Measurements from ENCODE around the gene ANKRD63. TPM values are rescaled to one million over a fixed set of nuclear protein-coding genes. Genes with fewer than 3 reads are reported as not detected.

The ANKRD63 gene, protein sequence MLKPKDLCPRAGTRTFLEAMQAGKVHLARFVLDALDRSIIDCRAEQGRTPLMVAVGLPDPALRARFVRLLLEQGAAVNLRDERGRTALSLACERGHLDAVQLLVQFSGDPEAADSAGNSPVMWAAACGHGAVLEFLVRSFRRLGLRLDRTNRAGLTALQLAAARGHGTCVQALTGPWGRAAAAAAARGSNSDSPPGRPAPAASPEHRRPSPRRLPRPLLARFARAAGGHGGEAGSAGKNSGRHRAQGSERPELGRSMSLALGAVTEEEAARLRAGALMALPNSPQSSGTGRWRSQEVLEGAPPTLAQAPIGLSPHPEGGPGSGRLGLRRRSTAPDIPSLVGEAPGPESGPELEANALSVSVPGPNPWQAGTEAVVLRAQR
- total RNA-seq (2021; fragmentation: NEBNext Ultra II Directional; extraction: Animal tissue kit (Norgen Biotek cat#: 25700)) = not detected
- long read RNA-seq = 0 reads

DNA sequence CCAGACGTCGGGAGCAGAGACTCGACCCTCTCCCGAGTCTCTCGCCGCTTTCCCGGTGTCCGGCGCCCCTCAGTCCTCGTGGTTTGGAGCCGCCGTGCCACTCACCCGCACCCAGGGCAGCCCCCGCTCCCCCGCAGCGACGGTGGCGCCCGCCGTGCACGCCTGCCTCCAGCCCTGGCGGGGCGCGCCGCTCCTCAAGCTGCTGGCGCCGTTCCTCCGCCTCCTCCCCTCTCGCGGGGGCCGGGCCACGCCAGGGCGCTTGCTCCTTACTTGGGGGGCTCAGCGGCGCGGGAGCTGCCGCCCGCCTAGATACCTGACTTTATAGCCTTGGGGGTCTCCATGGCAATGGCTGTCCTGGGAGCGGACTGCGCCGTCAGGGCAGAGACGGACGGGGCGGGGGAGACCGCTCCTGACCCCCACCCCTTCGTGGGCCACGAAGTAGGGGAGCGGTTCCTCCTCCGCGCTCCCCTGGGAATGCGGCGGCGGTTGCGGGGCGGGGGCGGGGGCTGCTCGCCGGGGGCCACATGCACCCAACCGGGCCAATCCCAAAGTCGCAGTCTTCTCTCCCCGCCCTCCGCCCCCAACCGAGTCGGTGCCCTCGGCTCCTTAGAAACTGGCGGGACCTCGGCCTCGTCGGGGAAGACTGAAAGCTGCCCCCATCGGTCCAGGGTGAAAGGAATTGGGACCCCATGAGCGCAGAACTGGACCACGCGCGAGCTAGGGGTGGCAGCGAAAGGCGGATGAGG, at the start of gene ANKRD63:
Gene ANKRD63 (minus strand): TSS at position 196 of the 746 bp plus-strand sequence. CDS start 478 bp downstream, outside the sequence.
- Mint-ChIP-seq H3K36me3 (ENCODE audit: low read depth) (no peaks in the 10 kb centered on the region), H3K27ac (no peak within 1 kb of the TSS), H3K9me3 (no peaks in the 10 kb centered on the region), H3K27me3 (ENCODE audit: insufficient read depth) (peaks cover 44% of the 10 kb centered on the region), H3K4me3 (no peak within 1 kb of the TSS), H3K4me1 (ENCODE audit: low read depth) (peaks cover 13% of the 10 kb centered on the region)
- no peak for DNase-seq
- TF ChIP-seq, protein P1, sequence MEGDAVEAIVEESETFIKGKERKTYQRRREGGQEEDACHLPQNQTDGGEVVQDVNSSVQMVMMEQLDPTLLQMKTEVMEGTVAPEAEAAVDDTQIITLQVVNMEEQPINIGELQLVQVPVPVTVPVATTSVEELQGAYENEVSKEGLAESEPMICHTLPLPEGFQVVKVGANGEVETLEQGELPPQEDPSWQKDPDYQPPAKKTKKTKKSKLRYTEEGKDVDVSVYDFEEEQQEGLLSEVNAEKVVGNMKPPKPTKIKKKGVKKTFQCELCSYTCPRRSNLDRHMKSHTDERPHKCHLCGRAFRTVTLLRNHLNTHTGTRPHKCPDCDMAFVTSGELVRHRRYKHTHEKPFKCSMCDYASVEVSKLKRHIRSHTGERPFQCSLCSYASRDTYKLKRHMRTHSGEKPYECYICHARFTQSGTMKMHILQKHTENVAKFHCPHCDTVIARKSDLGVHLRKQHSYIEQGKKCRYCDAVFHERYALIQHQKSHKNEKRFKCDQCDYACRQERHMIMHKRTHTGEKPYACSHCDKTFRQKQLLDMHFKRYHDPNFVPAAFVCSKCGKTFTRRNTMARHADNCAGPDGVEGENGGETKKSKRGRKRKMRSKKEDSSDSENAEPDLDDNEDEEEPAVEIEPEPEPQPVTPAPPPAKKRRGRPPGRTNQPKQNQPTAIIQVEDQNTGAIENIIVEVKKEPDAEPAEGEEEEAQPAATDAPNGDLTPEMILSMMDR (IDR thresholded peaks at IDR 0.05) = no peak

DNA sequence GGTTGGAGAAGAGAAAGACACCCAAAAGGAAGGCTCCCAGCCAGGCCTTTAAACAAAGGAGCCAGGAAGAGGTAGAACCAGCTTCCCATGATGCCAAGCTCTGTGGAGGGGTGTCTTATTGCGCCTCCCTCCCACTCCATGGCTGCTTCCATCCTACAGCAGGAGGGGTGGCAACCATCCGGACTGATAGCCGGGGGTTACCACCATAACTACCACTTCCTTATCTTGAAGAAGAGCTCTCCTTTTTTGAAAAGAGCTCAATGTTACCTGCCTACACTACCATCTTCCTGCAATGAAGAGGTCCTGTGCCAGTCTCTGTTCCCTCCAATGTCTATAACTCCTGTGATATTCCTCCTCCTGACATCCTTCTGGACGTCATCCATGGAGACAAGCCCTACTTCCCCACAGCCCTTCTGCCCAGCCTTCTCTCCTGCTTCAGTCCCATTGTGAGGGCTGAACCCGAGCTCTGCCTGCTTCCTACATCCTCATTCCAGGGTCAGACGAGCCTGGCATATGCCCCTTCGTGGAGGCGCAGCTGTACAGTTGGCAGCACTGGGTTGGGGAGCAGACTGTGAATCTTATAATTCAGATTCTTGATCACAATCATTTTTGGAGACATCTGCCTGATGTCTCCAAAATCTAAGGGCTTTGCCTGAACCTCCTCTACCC, 49.4 kb upstream of the ANKRD63 start:
- Mint-ChIP-seq H3K4me3 (no peak overlapping the region; the same call in 1 of the 2 replicates), H3K27me3 (ENCODE audit: insufficient read depth) (peaks cover 7% of the 10 kb centered on the region), H3K36me3 (ENCODE audit: low read depth) (peaks cover 15% of the 10 kb centered on the region; the same call in 1 of the 2 replicates), H3K9me3 (no peaks in the 10 kb centered on the region), H3K4me1 (ENCODE audit: low read depth) (peaks cover 62% of the 10 kb centered on the region), H3K27ac (peak overlapping the region; percentile 69; the same call in 1 of the 2 replicates)
- TF ChIP-seq, protein P1 (IDR thresholded peaks at IDR 0.05) = no peak
- no peak for DNase-seq

DNA sequence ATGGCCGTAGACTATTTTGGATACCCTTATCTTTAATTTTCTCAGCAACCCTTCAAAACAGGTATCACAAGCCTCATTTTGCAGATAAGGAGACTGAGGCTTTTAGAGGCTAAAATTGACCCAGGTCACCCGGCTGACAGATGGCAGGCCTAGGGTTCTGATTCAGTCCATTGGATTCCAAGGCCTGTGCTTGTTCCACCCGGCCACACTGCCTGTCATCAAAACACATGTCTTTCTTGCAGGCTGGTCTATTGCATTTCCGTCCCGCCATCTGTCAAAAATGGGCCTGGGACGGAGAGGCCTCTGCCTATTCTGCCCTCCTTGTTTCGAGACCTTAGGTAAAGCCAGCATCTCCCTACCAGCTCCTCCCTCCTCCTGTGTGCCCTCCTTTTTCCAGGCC, 48.8 kb upstream of the ANKRD63 start:
- TF ChIP-seq, protein P1 (IDR thresholded peaks at IDR 0.05) = no peak
- Mint-ChIP-seq H3K27me3 (ENCODE audit: insufficient read depth) (peaks cover 7% of the 10 kb centered on the region), H3K4me3 (no peak overlapping the region; the same call in 1 of the 2 replicates), H3K9me3 (no peaks in the 10 kb centered on the region), H3K27ac (no peak overlapping the region; the same call in 1 of the 2 replicates), H3K36me3 (ENCODE audit: low read depth) (peaks cover 15% of the 10 kb centered on the region; the same call in 1 of the 2 replicates), H3K4me1 (ENCODE audit: low read depth) (peaks cover 68% of the 10 kb centered on the region)
- DNase-seq = no peak

DNA sequence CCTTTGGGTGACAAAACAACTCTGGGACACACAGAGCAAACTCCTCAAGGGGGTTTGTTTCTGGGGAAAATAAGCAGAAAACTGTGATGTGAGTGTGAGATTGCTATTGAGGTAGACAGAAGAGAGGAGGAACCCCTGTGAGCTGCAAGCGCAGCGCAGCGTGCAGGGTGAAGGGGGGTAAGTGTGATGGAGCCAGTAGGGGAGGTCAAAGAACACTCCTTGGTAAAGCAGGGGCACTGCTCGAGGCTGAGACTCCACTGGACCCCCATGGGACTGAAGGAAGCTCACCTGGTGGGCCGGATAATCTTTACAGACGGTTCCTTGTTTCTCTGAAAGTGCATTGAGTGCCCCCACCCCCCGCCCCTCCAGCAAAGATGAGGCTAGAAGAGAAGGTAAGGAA, 48.2 kb upstream of the ANKRD63 start:
- no peaks in the 10 kb centered on the region for H3K9me3 Mint-ChIP-seq
- DNase-seq = no peak
- no peak overlapping the region; the same call in 1 of the 2 replicates for H3K27ac Mint-ChIP-seq
- TF ChIP-seq, protein P1 (IDR thresholded peaks at IDR 0.05) = no peak
- H3K4me3 Mint-ChIP-seq = no peak overlapping the region
- peaks cover 16% of the 10 kb centered on the region; the same call in 1 of the 2 replicates for H3K36me3 Mint-ChIP-seq (ENCODE audit: low read depth)
- H3K4me1 Mint-ChIP-seq (ENCODE audit: low read depth) = peaks cover 74% of the 10 kb centered on the region
- peaks cover 7% of the 10 kb centered on the region for H3K27me3 Mint-ChIP-seq (ENCODE audit: insufficient read depth)

DNA sequence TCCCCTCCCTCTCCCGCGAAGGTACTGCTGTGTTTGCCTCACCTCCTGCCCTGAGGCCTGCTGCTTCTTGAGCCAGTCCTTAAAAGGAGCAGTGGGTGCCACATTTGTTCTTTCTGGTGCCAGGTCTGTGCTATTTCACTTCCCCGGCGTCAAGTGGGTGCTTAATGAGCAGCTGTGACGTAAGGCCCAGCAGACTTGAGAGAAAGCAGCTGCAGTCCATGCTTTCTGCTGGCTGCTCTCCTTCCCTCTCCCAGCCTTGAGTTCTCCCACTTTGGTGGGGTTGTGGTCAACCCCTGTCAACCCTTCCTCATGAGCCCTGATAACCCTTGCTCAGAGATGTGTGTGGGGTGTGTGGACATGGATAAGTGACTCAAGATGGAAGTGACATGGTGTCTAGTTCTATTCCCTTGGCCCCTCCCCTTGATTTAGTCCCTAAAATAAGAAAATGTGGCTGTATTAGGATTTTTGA, 47.5 kb upstream of the ANKRD63 start:
- H3K27ac Mint-ChIP-seq = no peak overlapping the region; the same call in 1 of the 2 replicates
- H3K27me3 Mint-ChIP-seq (ENCODE audit: insufficient read depth) = peaks cover 7% of the 10 kb centered on the region
- H3K36me3 Mint-ChIP-seq (ENCODE audit: low read depth) = peaks cover 20% of the 10 kb centered on the region; the same call in 1 of the 2 replicates
- DNase-seq = no peak
- H3K9me3 Mint-ChIP-seq = no peaks in the 10 kb centered on the region
- TF ChIP-seq, protein P1 (IDR thresholded peaks at IDR 0.05) = no peak
- H3K4me3 Mint-ChIP-seq = no peak overlapping the region
- H3K4me1 Mint-ChIP-seq (ENCODE audit: low read depth) = peaks cover 75% of the 10 kb centered on the region
